GM18951 (cell line): Measurements from ENCODE around the gene HDAC2.

Source experiments
- POLR2A ChIP-seq: IDR thresholded peaks from 4 replicates; pipeline ENCODE4 v1.6.1; 2011; ENCODE audit warnings: mild to moderate bottlenecking; ENCODE audit not compliant: insufficient read length, insufficient read depth; ENCODE audit errors: extremely low read depth
- in situ Hi-C: fragments of 300-500 bp; cut with MboI; formaldehyde crosslinking; loops from one replicate; pipeline ENCODE4 v1.12.0; 2022; ENCODE audit warnings: low sequenced_read_pairs, mixed read lengths, inconsistent platforms; ENCODE audit not compliant: unreplicated experiment

HDAC2 gene

DNA sequence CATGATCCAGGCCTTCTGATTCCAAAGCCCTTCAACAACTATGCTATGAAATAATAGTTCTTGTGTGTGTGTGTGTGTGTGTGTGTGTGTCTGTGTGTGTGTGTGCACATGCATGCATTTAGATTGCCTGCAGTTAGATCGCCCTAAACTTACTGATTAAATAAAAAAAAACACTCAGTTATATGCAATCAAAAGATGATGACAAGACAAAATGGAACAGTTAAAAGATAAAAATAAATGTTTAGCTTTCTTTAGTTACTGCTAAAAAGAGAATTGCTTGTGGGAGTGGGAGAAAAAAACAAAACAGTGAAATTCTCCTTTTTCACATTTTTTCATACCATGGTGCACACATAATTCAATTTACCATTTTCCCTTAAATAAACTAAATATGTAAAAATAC lies 84.4 kb downstream of the HDAC2 start:
- in situ Hi-C loops, result no loop called here
- TF ChIP-seq POLR2A, result no peak

DNA sequence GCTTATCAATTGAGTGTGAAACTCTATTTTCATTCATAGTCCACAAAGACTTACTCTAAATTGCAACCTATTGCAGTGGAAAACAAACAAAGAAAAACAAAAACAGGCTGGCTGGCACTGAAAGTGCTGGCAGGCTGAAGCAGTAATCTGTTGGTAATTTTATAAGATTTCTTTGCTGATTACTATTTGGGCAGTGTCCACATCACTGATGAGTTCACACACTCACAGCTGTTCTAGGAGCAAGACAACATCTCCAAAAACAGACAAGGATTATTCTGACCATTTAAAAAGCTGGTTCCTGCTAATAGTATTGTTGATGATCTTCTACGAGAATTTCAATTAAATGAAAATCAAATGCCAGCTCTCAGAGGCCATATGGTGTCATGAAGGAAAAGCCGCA lies 86.9 kb downstream of the HDAC2 start:
- TF ChIP-seq POLR2A, result no peak
- in situ Hi-C loops, result no loop called here
